ENCODE measurements around the gene SPAG16.

DNA sequence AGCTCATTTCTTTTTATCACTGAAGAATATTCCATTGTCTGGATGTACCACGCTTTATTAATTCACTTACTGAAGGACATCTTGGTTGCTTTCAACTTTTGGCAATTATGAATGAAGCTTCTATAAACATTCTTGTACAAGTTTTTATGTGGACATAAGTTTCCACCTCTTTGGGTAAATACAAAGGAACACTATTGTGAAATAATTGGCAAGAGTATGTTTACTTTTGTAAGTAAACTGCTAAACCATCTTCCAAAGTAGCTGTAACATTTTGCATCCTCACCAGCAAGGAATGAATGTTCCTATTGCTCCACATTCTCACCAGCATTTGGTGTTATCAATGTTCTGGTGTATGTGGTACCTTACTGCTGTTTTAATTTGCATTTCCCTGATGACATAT is 1110.8 kb downstream of the SPAG16 start:
- TF ChIP-seq, protein P1, sequence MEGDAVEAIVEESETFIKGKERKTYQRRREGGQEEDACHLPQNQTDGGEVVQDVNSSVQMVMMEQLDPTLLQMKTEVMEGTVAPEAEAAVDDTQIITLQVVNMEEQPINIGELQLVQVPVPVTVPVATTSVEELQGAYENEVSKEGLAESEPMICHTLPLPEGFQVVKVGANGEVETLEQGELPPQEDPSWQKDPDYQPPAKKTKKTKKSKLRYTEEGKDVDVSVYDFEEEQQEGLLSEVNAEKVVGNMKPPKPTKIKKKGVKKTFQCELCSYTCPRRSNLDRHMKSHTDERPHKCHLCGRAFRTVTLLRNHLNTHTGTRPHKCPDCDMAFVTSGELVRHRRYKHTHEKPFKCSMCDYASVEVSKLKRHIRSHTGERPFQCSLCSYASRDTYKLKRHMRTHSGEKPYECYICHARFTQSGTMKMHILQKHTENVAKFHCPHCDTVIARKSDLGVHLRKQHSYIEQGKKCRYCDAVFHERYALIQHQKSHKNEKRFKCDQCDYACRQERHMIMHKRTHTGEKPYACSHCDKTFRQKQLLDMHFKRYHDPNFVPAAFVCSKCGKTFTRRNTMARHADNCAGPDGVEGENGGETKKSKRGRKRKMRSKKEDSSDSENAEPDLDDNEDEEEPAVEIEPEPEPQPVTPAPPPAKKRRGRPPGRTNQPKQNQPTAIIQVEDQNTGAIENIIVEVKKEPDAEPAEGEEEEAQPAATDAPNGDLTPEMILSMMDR (conservative IDR thresholded peaks at IDR 0.05) = no peak
- no peak for TF ChIP-seq ZFX (IDR thresholded peaks at IDR 0.05)
